ENCODE data around the gene NAGPA.

GRCh38 chr16:5027086-5027485 is 6.6 kb downstream of the NAGPA start:
- TF ChIP-seq POLR2AphosphoS5 (IDR thresholded peaks at IDR 0.05; ENCODE audit: low read depth) (no peak), CTCF (conservative IDR thresholded peaks at IDR 0.05; ENCODE audit: low read depth in 2 of 2) (no peak), JUNB (IDR thresholded peaks at IDR 0.05; ENCODE audit: unreplicated experiment) (no peak), STAT1 (IDR thresholded peaks at IDR 0.05; ENCODE audit: unreplicated experiment) (no peak), CREB1 (CRISPR knock-in tag; IDR thresholded peaks at IDR 0.05; ENCODE audit: low read depth) (no peak), EZH2 (IDR thresholded peaks at IDR 0.05; ENCODE audit: low read depth, unreplicated experiment) (no peak)
